ENCODE results near the gene RTEL1. TPM values are rescaled to one million over a fixed set of nuclear protein-coding genes. Genes with fewer than 3 reads are reported as not detected.

RTEL1 gene
- total RNA-seq, 3 donors from 2014 or later (not counting 1 experiment from before 2014, with no cell fraction given), result 36.3 to 52.0 (median 40.4) TPM

DNA sequence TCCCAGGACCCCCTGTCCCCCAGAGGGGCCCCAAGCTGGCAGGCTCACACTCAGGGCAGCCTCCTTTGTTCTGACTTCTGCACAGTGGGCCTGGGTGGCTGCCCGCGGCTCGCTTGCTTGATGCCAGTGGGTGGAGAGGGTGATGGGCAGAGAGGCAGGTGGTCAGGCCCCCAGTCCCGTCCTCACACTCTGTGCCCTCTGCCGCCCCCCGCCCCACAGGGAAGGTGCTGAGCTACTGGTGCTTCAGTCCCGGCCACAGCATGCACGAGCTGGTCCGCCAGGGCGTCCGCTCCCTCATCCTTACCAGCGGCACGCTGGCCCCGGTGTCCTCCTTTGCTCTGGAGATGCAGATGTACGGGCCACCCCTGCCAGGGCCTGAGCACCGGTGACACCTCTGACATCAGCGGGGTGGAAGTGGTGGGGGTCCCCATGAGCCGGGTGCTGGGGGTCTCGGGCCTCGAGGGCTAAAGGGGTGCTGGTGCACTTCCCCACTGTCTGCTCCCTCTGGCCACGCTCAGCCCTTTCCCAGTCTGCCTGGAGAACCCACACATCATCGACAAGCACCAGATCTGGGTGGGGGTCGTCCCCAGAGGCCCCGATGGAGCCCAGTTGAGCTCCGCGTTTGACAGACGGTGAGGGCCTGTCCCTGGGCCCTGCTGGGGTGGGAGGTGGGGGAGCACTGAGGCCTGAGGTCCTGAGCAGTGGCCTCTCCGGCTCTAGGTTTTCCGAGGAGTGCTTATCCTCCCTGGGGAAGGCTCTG, 29.5 kb downstream of the RTEL1 start:
- Histone ChIP-seq H3K4me1 (ENCODE audit: control insufficient read depth, insufficient read depth, low read length) (peaks cover 24% of the 10 kb centered on the region), H3K27me3 (ENCODE audit: control insufficient read depth, insufficient read depth, low read length) (no peaks in the 10 kb centered on the region), H3K9me3 (ENCODE audit: control insufficient read depth, insufficient read depth, low read length) (no peaks in the 10 kb centered on the region), H3K36me3 (ENCODE audit: control insufficient read depth, insufficient read depth, low read length) (no peaks in the 10 kb centered on the region), H3K4me3 (ENCODE audit: low read length) (no peak overlapping the region), H3K27ac (ENCODE audit: low read length) (no peak overlapping the region)
- no peak overlapping the region for H3K27ac Mint-ChIP-seq
- intact Hi-C loops (cut with micrococcal nuclease), result no loop called here
- ATAC-seq, result no peak
- no peak overlapping the region for H3K4me3 Mint-ChIP-seq
- no peaks in the 10 kb centered on the region for H3K36me3 Mint-ChIP-seq
- H3K4me1 Mint-ChIP-seq, result peaks cover 0 to 5% of the 10 kb centered on the region in 2 donors
- TF ChIP-seq, protein P1, sequence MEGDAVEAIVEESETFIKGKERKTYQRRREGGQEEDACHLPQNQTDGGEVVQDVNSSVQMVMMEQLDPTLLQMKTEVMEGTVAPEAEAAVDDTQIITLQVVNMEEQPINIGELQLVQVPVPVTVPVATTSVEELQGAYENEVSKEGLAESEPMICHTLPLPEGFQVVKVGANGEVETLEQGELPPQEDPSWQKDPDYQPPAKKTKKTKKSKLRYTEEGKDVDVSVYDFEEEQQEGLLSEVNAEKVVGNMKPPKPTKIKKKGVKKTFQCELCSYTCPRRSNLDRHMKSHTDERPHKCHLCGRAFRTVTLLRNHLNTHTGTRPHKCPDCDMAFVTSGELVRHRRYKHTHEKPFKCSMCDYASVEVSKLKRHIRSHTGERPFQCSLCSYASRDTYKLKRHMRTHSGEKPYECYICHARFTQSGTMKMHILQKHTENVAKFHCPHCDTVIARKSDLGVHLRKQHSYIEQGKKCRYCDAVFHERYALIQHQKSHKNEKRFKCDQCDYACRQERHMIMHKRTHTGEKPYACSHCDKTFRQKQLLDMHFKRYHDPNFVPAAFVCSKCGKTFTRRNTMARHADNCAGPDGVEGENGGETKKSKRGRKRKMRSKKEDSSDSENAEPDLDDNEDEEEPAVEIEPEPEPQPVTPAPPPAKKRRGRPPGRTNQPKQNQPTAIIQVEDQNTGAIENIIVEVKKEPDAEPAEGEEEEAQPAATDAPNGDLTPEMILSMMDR (IDR thresholded peaks at IDR 0.05), result no peak
- DNase-seq, result no peak
- WGBS (ENCODE audit: insufficient coverage), result 95% methylated on average over 29 of the region's 29 CpGs
- H3K9me3 Mint-ChIP-seq, result no peaks in the 10 kb centered on the region
- H3K27me3 Mint-ChIP-seq (ENCODE audit: low read depth in 2 of 2), result no peaks in the 10 kb centered on the region

DNA sequence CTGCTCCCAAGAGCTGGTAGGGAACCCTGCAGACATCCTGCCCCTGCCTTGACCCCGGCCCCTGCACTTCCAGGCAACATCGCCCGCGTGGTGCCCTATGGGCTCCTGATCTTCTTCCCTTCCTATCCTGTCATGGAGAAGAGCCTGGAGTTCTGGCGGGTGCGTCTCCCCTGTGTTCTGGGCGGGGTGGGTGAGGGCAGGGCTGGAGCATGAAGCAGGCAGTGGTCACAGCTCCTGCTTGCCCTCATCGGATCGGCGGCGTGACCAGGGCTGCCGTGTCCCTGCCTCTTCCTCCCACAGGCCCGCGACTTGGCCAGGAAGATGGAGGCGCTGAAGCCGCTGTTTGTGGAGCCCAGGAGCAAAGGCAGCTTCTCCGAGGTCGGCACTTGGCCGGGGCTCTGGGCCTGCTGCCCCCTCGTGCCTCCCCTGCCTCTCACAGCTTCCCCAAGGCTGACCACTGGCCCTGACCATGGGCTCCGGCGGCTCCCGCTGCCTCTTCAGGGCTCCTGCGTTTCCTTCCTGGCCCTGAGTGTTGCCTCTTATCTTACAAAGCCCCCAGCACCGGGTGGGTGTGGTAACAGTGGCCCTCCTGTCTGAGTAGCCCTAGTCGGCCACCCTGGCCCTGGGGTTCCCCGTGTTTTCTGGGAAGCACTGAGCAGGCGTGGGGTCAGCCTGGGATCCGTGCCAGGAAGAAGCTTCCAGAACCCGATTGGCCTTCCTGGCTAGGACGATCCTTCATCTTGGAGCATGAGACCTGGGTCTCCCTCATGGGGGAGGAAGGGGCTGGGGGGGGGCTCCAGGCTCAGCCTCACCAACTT, 30.3 kb downstream of the RTEL1 start:
- peaks cover 24% of the 10 kb centered on the region for H3K4me1 ChIP-seq (ENCODE audit: control insufficient read depth, insufficient read depth, low read length)
- TF ChIP-seq, protein P1 (IDR thresholded peaks at IDR 0.05), result no peak
- 92% methylated on average over 31 of the region's 31 CpGs for WGBS (ENCODE audit: insufficient coverage)
- Mint-ChIP-seq H3K4me3 (no peak overlapping the region), H3K9me3 (no peaks in the 10 kb centered on the region), H3K27ac (no peak overlapping the region), H3K36me3 (no peaks in the 10 kb centered on the region), H3K4me1 (peaks cover 0 to 5% of the 10 kb centered on the region in 2 donors), H3K27me3 (ENCODE audit: low read depth in 2 of 2) (no peaks in the 10 kb centered on the region)
- H3K36me3 ChIP-seq (ENCODE audit: control insufficient read depth, insufficient read depth, low read length), result no peaks in the 10 kb centered on the region
- intact Hi-C loops (cut with micrococcal nuclease), result no loop called here
- DNase-seq, result no peak
- no peaks in the 10 kb centered on the region for H3K27me3 ChIP-seq (ENCODE audit: control insufficient read depth, insufficient read depth, low read length)
- H3K27ac ChIP-seq (ENCODE audit: low read length), result no peak overlapping the region
- no peak overlapping the region for H3K4me3 ChIP-seq (ENCODE audit: low read length)
- no peaks in the 10 kb centered on the region for H3K9me3 ChIP-seq (ENCODE audit: control insufficient read depth, insufficient read depth, low read length)
- ATAC-seq, result no peak

DNA sequence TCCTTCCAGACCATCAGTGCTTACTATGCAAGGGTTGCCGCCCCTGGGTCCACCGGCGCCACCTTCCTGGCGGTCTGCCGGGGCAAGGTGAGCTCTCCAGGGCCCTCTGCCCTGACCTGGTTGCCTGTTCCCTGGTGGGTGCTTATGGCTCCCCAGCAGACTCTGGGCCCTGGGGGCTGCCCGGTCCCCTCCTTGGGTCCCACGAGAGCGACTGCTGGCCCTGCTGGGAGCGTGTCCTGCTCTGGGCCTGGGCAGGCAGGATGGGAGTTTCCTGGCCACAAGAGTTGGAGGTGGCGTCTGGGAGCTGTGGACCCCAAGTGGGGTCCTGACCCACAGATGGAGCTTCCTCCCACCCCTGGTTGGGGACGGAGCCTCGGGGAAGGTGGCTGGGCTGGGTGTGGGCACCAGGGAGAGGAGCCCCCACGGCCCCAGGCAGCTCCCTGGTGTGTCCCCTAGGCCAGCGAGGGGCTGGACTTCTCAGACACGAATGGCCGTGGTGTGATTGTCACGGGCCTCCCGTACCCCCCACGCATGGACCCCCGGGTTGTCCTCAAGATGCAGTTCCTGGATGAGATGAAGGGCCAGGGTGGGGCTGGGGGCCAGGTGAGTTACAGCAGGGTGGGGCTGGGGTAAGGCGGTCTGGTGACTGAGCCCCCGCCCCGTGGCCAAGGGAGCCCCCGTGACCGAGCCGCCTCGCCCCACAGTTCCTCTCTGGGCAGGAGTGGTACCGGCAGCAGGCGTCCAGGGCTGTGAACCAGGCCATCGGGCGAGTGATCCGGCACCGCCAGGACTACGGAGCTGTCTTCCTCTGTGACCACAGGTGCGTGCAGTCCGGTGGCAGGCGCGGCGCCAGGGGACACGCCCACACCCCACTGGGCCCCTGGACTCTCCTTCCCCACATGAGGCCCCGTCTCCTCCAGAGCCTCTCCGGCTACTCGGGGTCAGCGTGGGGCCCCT, 31.2 kb downstream of the RTEL1 start:
- no peaks in the 10 kb centered on the region for H3K9me3 ChIP-seq (ENCODE audit: control insufficient read depth, insufficient read depth, low read length)
- intact Hi-C loops (cut with micrococcal nuclease), result no loop called here
- no peak overlapping the region for H3K4me3 ChIP-seq (ENCODE audit: low read length)
- H3K27me3 ChIP-seq (ENCODE audit: control insufficient read depth, insufficient read depth, low read length), result no peaks in the 10 kb centered on the region
- H3K27ac ChIP-seq (ENCODE audit: low read length), result no peak overlapping the region
- DNase-seq (no peak), ATAC-seq (no peak)
- Mint-ChIP-seq H3K27ac (no peak overlapping the region), H3K4me1 (peaks cover 0 to 14% of the 10 kb centered on the region in 2 donors), H3K27me3 (ENCODE audit: low read depth in 2 of 2) (no peaks in the 10 kb centered on the region), H3K9me3 (no peaks in the 10 kb centered on the region), H3K4me3 (no peak overlapping the region), H3K36me3 (no peaks in the 10 kb centered on the region)
- 96% methylated on average over 44 of the region's 44 CpGs for WGBS (ENCODE audit: insufficient coverage)
- H3K4me1 ChIP-seq (ENCODE audit: control insufficient read depth, insufficient read depth, low read length), result peaks cover 31% of the 10 kb centered on the region
- H3K36me3 ChIP-seq (ENCODE audit: control insufficient read depth, insufficient read depth, low read length), result no peaks in the 10 kb centered on the region
- TF ChIP-seq, protein P1 (IDR thresholded peaks at IDR 0.05), result no peak

Measured in natural killer cell (primary cell).